Endothelial cell of umbilical vein (primary cell): ENCODE data around the gene SYT11. TPM values are rescaled to one million over a fixed set of nuclear protein-coding genes. Genes with fewer than 3 reads are reported as not detected.

Experiments used
- Bru-seq: library from RNA; stranded (reverse); fragments of 400-500 nt; gene quantifications from one replicate; lab custom pipeline; 2021; lab: Mats Ljungman, UMichigan
- BruChase-seq, 2 experiments: library from RNA; stranded (reverse); fragments of 400-500 nt; gene quantifications; one replicate each; lab custom pipeline; 2021; lab: Mats Ljungman, UMichigan
- BruUV-seq: library from RNA; stranded (reverse); fragments of 400-500 nt; replicated peaks from 2 replicates; lab custom pipeline; 2021; lab: Mats Ljungman, UMichigan
- CTCF ChIA-PET: fragments of 300-600, 350-600 bp; sonication (Branson Sonifier 250); formaldehyde crosslinking; loops from one replicate; lab custom pipeline; 2021; ENCODE audit warnings: antibody characterized with exemption, inconsistent platforms; lab: Charles Lee
- POLR2A ChIA-PET: fragments of 300-600, 350-600 bp; sonication (Branson Sonifier 250); formaldehyde crosslinking; loops from one replicate; lab custom pipeline; 2021; ENCODE audit warnings: antibody characterized with exemption, inconsistent platforms; lab: Charles Lee
- DNase-seq: peaks from one replicate; pipeline ENCODE4 v3.0.0-alpha.2; 2011; ENCODE audit warnings: low read depth, low spot score
- FAIRE-seq: peaks from 2 replicates; lab custom pipeline; 2011; peaks lifted over from hg19 to GRCh38; lab: Jason Lieb, UNC
- H2AFZ ChIP-seq: 2 replicates; pipeline ENCODE4 v1.6.0; 2012; ENCODE audit warnings: low read depth, low read length, control low read depth, inconsistent platforms
- H3K27ac ChIP-seq: 2 replicates; pipeline ENCODE4 v1.5.1; 2011; ENCODE audit warnings: low read depth, mild to moderate bottlenecking, control low read depth, low read length, moderate library complexity; ENCODE audit not compliant: insufficient read depth
- H3K27me3 ChIP-seq, 2 experiments: 2 replicates each; pipeline versions ENCODE4 v1.6.0 to v1.6.1; 2011; ENCODE audit warnings: low read length in 2 of 2, mixed read lengths in 1 of 2; ENCODE audit not compliant: control insufficient read depth in 2 of 2, insufficient read depth in 2 of 2
- H3K36me3 ChIP-seq, 2 experiments: 2 replicates in 1 of 2; 3 replicates in 1 of 2; pipeline ENCODE4 v1.5.1; 2011; ENCODE audit warnings: low read length in 2 of 2, mild to moderate bottlenecking in 1 of 2, moderate library complexity in 1 of 2; ENCODE audit not compliant: control insufficient read depth in 2 of 2, insufficient read depth in 2 of 2; ENCODE audit errors: extremely low read depth in 1 of 2
- H3K4me1 ChIP-seq: 3 replicates; pipeline ENCODE4 v1.5.1; 2011; ENCODE audit warnings: mild to moderate bottlenecking, low read length; ENCODE audit not compliant: control insufficient read depth, insufficient read depth; ENCODE audit errors: extremely low read depth
- H3K4me2 ChIP-seq: 2 replicates; pipeline ENCODE4 v1.6.1; 2011; ENCODE audit warnings: low read length, control low read depth, mixed read lengths; ENCODE audit not compliant: insufficient read depth
- H3K4me3 ChIP-seq, 3 experiments: fragments of 200-600 bp in 1 of 3; sonication (generic), shearing (Covaris generic) in 1 of 3; replicated peaks in 1 of 3; 2 replicates each; pipeline ENCODE4 v1.5.1; 2011 to 2016; ENCODE audit warnings: control low read depth in 3 of 3, low read length in 3 of 3, mild to moderate bottlenecking in 2 of 3, inconsistent platforms in 1 of 3, low read depth in 1 of 3, moderate library complexity in 1 of 3; ENCODE audit not compliant: insufficient read depth in 1 of 3
- H3K79me2 ChIP-seq: 2 replicates; pipeline ENCODE4 v1.6.0; 2012; ENCODE audit warnings: low read length, inconsistent platforms; ENCODE audit not compliant: control insufficient read depth, insufficient read depth
- H3K9ac ChIP-seq: replicated peaks from 2 replicates; pipeline ENCODE3; 2011; ENCODE audit warnings: low read length, control low read depth; ENCODE audit not compliant: insufficient read depth; ENCODE audit errors: extremely low read depth
- H3K9me1 ChIP-seq: replicated peaks from 3 replicates; pipeline ENCODE4 v1.6.0; 2011; ENCODE audit warnings: mild to moderate bottlenecking, low read length; ENCODE audit not compliant: control insufficient read depth, insufficient read depth; ENCODE audit errors: extremely low read depth
- H3K9me3 ChIP-seq: replicated peaks from 2 replicates; pipeline ENCODE4 v1.5.1; 2012; ENCODE audit warnings: low read length, inconsistent platforms; ENCODE audit not compliant: control insufficient read depth, insufficient read depth
- H4K20me1 ChIP-seq: replicated peaks from 2 replicates; pipeline ENCODE3; 2011; ENCODE audit warnings: mild to moderate bottlenecking, low read length; ENCODE audit not compliant: control insufficient read depth, insufficient read depth; ENCODE audit errors: extremely low read depth
- EZH2 ChIP-seq: IDR thresholded peaks from 2 replicates; pipeline ENCODE4 v1.6.1; 2012; ENCODE audit warnings: borderline replicate concordance, low read depth, mild to moderate bottlenecking, moderate library complexity, low read length, inconsistent platforms; ENCODE audit not compliant: severe bottlenecking
- FOS ChIP-seq: IDR thresholded peaks from 2 replicates; pipeline ENCODE4 v1.6.1; 2011; ENCODE audit warnings: mild to moderate bottlenecking, low read length, moderate library complexity, borderline replicate concordance; ENCODE audit not compliant: insufficient read depth
- GATA2 ChIP-seq: IDR thresholded peaks from 2 replicates; pipeline ENCODE4 v1.7.0; 2011; ENCODE audit warnings: low read depth, mild to moderate bottlenecking, moderate library complexity, mixed read lengths, low read length; ENCODE audit not compliant: insufficient read length, insufficient read depth
- JUN ChIP-seq: IDR thresholded peaks from 2 replicates; pipeline ENCODE4 v1.6.1; 2011; ENCODE audit warnings: borderline replicate concordance, low read depth; ENCODE audit not compliant: insufficient read length, insufficient read depth
- POLR2AphosphoS5 ChIP-seq: IDR thresholded peaks from 2 replicates; pipeline ENCODE4 v1.6.1; 2012; ENCODE audit warnings: low read depth, mild to moderate bottlenecking, control low read depth, low read length, moderate library complexity; ENCODE audit not compliant: insufficient read depth
- dilution Hi-C: fragments of 300-500 bp; cut with MboI; formaldehyde crosslinking; loops from one replicate; pipeline ENCODE4 v1.15.0; 2019; ENCODE audit warnings: low sequenced_read_pairs; ENCODE audit not compliant: extremely low pct_ligation_motif_present
- intact Hi-C: fragments of 100-400 bp; cut with micrococcal nuclease; formaldehyde crosslinking; loops from one replicate; pipeline ENCODE4 v1.10.0; 2022
- long read RNA-seq: library from polyadenylated mRNA; stranded (forward); transcript quantifications from one replicate; pipeline ENCODE4 v2.0.0, GENCODE V29; 2021
- polyA minus RNA-seq, 3 experiments: library from RNA; depleted of rRNA, polyadenylated mRNA; stranded (reverse); fragments of >200 nt; gene quantifications; 1 replicate in 1 of 3; 2 replicates in 2 of 3; pipeline ENCODE4 v1.2.3, GENCODE V29; 2011
- polyA plus RNA-seq, 4 experiments: library from polyadenylated mRNA; depleted of rRNA in 3 of 4; stranded (reverse) in 3 of 4; unstranded in 1 of 4; fragments of >200 nt; gene quantifications; 2 replicates each; pipeline versions ENCODE4 v1.2.1 to v1.2.3, GENCODE V29; 2011 to 2012; ENCODE audit warnings: missing spikeins in 1 of 4
- total RNA-seq: library from RNA; stranded (reverse); gene quantifications from 2 replicates; pipeline ENCODE4 v1.2.3, GENCODE V29; 2021
- TF ChIP-seq, protein P1 (sequence below): IDR thresholded peaks from 2 replicates; pipeline ENCODE4 v1.6.1; 2011; ENCODE audit not compliant: insufficient read depth, insufficient read length
- TF ChIP-seq, protein P2 (sequence below), 2 donors: IDR thresholded peaks; 1 replicate in 1 of 2; 2 replicates in 1 of 2; pipeline ENCODE4 v1.5.1; 2011; ENCODE audit warnings: low read length in 2 of 2, mild to moderate bottlenecking in 2 of 2, moderate library complexity in 2 of 2, control low read depth in 1 of 2, inconsistent platforms in 1 of 2, low read depth in 1 of 2; ENCODE audit not compliant: insufficient read depth in 1 of 2; ENCODE audit errors: extremely low read depth in 1 of 2

SYT11 gene, protein sequence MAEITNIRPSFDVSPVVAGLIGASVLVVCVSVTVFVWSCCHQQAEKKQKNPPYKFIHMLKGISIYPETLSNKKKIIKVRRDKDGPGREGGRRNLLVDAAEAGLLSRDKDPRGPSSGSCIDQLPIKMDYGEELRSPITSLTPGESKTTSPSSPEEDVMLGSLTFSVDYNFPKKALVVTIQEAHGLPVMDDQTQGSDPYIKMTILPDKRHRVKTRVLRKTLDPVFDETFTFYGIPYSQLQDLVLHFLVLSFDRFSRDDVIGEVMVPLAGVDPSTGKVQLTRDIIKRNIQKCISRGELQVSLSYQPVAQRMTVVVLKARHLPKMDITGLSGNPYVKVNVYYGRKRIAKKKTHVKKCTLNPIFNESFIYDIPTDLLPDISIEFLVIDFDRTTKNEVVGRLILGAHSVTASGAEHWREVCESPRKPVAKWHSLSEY
- total RNA-seq (33.7 and 36.5 TPM in 2 replicates), polyA plus RNA-seq (27.6 and 28.2 TPM in 2 replicates), polyA minus RNA-seq (71.3 and 78.1 TPM in 2 replicates), Bru-seq, nascent RNA (percentile 60 among the genes with signal in this experiment), BruChase-seq, experiment 1, labeled RNA remaining after a 6-hour chase (percentile 95 among the genes with signal in this experiment), BruChase-seq, experiment 2, labeled RNA remaining after a 2-hour chase (percentile 82 among the genes with signal in this experiment)
- polyA plus RNA-seq (2011; cell fraction: cytosol; rRNA removed) = 24.2 and 26.2 TPM in 2 replicates
- 18.3 and 18.5 TPM in 2 replicates for polyA plus RNA-seq (2011; cell fraction: nucleus; rRNA removed)
- 28.6 and 33.6 TPM in 2 replicates for polyA plus RNA-seq (2012)
- polyA minus RNA-seq (2011; cell fraction: cytosol; rRNA and poly(A)+ RNA removed) = 0.20 TPM
- 16.8 and 20.6 TPM in 2 replicates for polyA minus RNA-seq (2011; cell fraction: nucleus; rRNA and poly(A)+ RNA removed)
- long read RNA-seq, full-length matches to known transcripts = 20 of 34 reads
- long read RNA-seq, partial matches to known transcripts = 2 of 34 reads
- long read RNA-seq, other reads (novel, unspliced or antisense) = 12 of 34 reads

DNA sequence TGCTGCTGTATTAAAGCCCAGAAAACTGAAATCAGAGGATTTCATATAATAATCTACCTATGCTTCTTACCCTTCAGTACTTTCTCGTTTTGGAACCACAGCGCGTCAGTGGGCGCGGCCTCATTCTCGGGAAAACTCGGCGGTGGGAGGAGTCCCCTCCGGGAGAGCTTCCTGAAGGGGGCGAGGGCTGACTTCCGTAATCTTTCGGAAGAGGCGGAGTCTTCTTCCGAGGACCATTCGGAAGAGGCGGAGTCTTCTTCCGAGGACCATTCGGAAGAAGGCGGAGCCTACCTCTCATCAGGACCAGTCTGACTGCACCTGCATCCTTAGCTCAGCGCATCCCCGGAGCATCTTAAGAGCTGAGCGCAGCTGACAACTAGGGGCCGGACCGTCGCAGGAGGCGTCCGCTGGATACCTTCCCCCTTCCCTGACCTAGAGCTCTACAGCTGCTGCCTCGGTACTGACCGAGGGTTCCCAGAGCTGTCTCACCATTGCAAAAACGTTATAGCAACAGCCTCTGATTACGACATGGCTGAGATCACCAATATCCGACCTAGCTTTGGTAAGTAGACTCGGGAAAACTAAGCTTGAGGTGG is at the start of gene SYT11:
SYT11 (plus strand) TSS at position 334 of the 596 bp plus-strand sequence; CDS start at position 529, 195 bp downstream.
- Histone ChIP-seq H3K9me1 (no peaks in the 10 kb centered on the region), H3K4me2 (peak within 1 kb of the TSS; percentile 94), H3K9me3 (no peaks in the 10 kb centered on the region), H3K4me3 (peak within 1 kb of the TSS; percentile 52 to 79 (median 54)), H2AFZ (peak within 1 kb of the TSS; percentile 41), H3K4me1 (peaks cover 21% of the 10 kb centered on the region), H3K27ac (peak within 1 kb of the TSS; percentile 95), H3K79me2 (peaks cover 20% of the 10 kb centered on the region), H3K9ac (peak within 1 kb of the TSS; percentile 98), H3K36me3 (peaks cover under 1 to 2% of the 10 kb centered on the region in 2 experiments), H4K20me1 (no peaks in the 10 kb centered on the region), H3K27me3 (no peaks in the 10 kb centered on the region)
- ChIA-PET POLR2A (interaction anchor here (1.2 to 2.9 kb wide), 3 partner anchors 10 to 34 kb away, joined by 3 to 14 read pairs (median 4); no protein-coding TSS in a partner anchor), CTCF (interaction anchor here (0.6 to 3.5 kb wide), 5 partner anchors 8 to 207 kb away, joined by 3 to 11 read pairs (median 5); no protein-coding TSS in a partner anchor)
- intact Hi-C loops (loop anchor here (1.0 to 10.0 kb wide), 3 partner anchors 51 to 175 kb away; partner anchors contain the start of genes DAP3, KHDC4 and YY1AP1), dilution Hi-C loops (no loop called here)
- DNase-seq = peak; percentile 95
- BruUV-seq = no TSS peak
- no peak for TF ChIP-seq POLR2AphosphoS5
- peak; percentile 99 for FAIRE-seq

DNA sequence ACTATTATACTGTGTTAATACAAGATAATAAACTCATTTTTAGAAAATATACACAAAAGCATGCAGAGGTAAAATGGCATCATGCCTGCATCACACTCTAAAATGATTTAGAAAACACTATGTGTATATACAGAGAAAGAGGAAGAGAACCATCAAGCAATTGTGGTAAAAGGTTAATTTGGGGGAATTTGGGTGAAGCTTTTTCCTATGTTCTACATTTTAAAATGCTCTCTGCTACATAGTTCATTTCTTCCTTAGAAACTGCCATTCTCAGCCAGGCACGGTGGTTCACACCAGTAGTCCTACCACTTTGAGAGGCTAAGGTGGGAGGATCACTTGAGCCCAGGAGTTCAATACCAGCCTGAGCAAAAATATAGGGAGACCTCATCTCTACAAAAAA is 46.5 kb upstream of the SYT11 start:
- CTCF ChIA-PET = no interaction called here
- BruUV-seq = no TSS peak
- intact Hi-C loops (no loop called here), dilution Hi-C loops (no loop called here)
- no peaks in the 10 kb centered on the region for H3K27me3 ChIP-seq
- H3K9me1 ChIP-seq = no peaks in the 10 kb centered on the region
- no peaks in the 10 kb centered on the region for H3K79me2 ChIP-seq
- H3K4me2 ChIP-seq = no peak overlapping the region
- FAIRE-seq = no peak
- TF ChIP-seq, protein P1, sequence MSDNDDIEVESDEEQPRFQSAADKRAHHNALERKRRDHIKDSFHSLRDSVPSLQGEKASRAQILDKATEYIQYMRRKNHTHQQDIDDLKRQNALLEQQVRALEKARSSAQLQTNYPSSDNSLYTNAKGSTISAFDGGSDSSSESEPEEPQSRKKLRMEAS = no peak
- TF ChIP-seq POLR2AphosphoS5 = no peak
- TF ChIP-seq, protein P2, sequence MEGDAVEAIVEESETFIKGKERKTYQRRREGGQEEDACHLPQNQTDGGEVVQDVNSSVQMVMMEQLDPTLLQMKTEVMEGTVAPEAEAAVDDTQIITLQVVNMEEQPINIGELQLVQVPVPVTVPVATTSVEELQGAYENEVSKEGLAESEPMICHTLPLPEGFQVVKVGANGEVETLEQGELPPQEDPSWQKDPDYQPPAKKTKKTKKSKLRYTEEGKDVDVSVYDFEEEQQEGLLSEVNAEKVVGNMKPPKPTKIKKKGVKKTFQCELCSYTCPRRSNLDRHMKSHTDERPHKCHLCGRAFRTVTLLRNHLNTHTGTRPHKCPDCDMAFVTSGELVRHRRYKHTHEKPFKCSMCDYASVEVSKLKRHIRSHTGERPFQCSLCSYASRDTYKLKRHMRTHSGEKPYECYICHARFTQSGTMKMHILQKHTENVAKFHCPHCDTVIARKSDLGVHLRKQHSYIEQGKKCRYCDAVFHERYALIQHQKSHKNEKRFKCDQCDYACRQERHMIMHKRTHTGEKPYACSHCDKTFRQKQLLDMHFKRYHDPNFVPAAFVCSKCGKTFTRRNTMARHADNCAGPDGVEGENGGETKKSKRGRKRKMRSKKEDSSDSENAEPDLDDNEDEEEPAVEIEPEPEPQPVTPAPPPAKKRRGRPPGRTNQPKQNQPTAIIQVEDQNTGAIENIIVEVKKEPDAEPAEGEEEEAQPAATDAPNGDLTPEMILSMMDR (IDR thresholded peaks at IDR 0.05; ENCODE audit: extremely low read depth in 1 of 2, insufficient read depth in 1 of 2, low read depth in 1 of 2, low read length in 2 of 2) = no peak
- TF ChIP-seq EZH2 = no peak
- TF ChIP-seq GATA2 = no peak
- no peak for TF ChIP-seq FOS
- no peak for TF ChIP-seq JUN
- DNase-seq = no peak
- no peaks in the 10 kb centered on the region for H3K4me1 ChIP-seq
- no peak overlapping the region for H3K9ac ChIP-seq
- H2AFZ ChIP-seq = no peak overlapping the region
- H3K4me3 ChIP-seq = no peak overlapping the region
- no peaks in the 10 kb centered on the region for H3K9me3 ChIP-seq
- no peak overlapping the region for H3K27ac ChIP-seq
- no peaks in the 10 kb centered on the region for H4K20me1 ChIP-seq
- POLR2A ChIA-PET = no interaction called here
- H3K36me3 ChIP-seq = peaks cover 9 to 17% of the 10 kb centered on the region in 2 experiments
